Stimulated activated CD8-positive, alpha-beta memory T cell treated with anti-CD3 and anti-CD28 coated beads, Interleukin-12 subunit alpha, Interleukin-12 subunit beta, amount 100 ng/mL, for 24 hours (primary cell): ENCODE measurements around the gene ZHX3.
"Not testable (repeated sequence)": the region's sequence is repeated elsewhere in the genome, so short reads cannot be mapped to it uniquely, and the experiment has no call there.

ENCODE experiments used
- DNase-seq: peaks from one replicate; pipeline ENCODE4 v3.0.0-alpha.2; 2020; ENCODE audit errors: extremely low read depth

ZHX3 gene

DNA sequence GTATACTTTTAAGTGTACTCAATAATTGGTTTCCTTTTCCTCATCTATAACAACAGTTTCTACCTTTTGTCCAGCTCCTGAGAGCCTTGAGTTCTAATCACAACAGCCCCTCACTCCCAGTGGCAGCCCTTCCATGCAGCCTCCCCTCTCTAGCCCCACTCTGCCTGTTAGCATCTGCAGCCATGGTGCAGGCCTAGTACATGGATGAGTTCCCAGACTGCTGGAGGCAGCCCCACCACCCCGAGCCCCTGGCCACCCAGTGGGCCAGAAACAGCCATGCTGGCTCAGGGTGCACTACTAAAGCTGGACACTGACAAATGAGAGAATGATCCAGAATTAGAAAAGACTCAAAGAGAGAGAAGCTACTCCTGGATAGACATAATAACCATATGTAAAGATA lies 13.4 kb upstream of the ZHX3 start:
- DNase-seq, result no peak

DNA sequence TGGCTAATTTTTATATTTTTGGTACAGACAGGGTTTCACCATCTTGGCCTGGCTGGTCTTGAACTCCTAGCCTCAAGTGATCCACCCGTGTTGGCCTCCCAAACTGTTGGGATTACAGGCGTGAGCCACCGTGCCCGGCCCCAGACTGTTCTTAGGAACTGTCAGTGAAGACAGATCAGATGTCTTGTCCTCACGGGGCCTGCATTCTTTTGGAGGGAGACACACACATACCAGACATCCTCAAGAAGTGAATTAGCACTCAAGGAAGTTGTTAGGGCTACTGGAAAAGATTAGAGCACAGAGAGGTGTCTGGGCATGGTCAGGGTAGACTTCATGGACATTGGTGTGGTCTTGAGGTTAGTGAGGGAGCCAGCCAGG lies 12.8 kb upstream of the ZHX3 start:
- DNase-seq, result no peak

DNA sequence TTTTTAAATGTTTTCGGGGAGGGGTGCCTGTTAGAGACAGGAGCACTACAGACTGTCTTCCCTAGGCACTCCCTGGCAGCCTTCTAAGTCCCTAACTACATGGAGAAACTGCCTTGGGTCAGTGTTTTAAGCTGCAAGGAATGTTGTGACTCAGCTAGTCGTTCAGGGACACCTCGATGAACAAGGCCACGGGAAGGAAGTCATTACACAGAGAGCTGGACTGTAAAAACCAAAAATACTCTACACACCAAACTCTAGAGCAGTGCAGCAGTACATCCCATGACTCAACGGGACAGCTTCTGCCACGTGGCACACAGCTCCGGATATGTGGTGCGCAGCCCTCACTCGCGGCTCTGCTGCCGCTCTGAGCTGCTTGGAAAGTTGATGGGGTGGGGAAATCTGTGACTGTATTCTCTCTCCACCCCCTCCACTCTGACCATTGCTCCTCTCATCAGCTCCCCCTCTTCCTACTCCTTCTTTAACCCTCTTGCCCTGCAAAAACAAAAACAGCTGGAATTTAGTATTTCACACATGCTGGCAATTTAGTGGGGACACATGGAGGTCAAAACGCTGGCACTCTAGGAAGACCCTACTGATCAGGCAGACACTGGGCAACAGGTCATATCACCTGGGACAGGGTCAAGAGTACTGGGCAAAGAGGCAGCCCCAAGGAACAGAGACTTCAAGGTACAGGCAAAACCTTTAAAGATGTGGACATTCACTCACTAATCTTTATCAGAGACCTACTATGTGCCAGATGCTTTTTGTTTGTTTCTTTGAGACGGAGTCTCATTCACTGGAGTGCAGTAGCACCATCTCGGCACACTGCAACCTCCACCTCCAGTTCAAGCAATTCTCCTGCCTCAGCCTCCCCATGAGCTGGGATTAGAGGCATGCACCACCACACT lies 12.2 kb upstream of the ZHX3 start:
- DNase-seq, result no peak

- DNase-seq, result no peak
Measured at GRCh38 chr20:41327178-41327577, 9.6 kb upstream of the ZHX3 start.

- DNase-seq, result no peak
Measured at GRCh38 chr20:41320976-41321375, 3.4 kb upstream of the ZHX3 start.

DNA sequence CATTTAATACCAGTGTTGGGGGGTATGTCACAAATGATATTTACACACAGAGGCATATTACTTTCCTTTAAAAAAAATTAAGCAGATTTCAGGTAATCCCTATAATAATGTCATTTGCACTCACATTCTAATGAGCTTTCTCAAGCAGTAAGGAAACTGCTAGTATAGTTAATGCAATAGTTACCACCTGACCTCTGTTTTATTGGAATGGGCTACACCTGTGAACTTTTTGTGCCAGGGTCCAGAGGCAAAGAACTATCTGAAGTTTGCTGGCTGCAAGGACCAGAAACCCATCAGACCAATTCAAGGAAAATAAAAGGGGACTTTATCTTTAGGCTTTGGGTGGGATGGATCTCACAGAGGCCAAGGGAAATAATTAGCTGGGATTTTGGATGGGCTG lies 2.9 kb upstream of the ZHX3 start:
- no peak for DNase-seq

DNA sequence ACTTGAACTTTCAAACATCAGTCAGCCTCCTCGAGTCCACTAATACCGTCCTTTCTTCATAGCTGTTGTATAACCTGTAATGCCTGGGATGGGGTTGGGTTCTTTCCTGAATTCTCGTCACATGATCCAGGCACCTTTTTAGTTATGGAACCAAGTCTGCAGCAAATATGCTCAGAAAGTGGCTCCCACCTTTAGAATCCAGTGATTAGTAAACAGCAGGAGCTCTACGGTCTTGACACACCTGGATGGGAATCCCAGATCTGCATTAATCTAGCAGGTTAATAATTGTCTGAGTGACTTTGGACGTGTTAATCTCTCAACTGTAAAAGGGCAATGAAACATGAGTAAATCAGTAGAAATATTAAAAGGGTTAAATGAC lies 729 bp upstream of the ZHX3 start:
- DNase-seq, result no peak

DNA sequence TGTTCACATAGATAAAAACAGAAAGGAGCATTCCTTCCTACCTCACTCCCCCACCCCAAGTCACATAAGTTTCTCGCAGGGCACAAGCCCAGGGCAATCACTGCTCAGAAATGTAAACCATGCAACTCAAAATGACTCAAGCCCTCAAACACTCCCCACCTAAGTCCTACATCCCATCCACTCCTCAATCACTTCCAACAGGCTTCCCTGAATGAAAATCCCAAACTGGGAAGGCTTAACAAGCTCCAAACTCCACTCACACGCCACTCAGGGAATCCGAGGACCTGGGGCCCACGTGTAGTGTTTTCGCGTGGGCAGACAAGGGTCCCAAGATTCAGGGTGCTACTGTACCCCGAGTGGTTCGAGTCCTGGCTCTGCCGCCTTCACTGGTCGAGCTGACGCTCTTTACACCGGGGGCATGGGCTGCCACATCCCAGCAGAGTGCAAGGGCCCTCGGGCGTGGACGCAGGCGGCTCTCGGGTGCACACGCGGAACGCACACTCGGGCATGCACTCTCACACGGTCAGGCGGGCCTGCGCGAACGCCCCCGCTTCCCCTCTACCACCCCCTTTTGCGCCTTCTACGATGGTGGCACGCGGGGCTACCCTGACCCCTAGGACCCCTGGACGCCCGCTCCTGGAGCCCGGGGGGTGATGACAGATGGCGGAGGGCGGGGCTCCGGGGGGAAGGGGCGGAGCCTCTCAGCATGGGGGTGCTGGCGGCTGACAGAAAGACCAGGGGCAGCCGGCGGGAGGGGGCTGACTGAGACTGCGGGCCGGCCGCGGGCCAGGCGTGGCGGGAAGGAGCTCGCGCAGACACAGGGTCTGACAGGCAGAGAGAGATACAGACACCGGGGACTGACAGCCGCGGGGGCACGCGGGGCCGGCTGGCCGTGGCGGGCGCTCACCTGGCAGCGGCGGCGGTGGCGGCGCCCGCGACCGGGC lies 657 bp downstream of the ZHX3 start:
- DNase-seq, result peak; percentile 47

DNA sequence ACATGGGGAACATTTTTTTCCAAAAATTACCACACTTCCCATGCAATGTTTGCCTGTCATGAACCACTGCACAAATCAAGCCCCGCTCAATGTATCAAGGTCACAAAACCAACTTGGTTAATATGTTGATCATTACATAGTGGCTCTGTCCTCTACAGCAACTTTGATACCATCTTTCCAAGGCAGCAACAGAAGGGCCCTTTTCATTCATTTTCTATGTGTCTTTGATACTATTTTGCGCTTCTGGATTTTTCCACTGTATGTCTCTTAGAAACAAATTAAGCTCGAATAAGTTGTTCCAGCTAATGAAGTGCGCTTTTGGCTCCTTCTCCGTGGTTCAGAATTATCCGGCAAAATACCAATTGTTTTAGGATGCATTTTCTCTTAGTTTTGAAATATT lies 1.5 kb downstream of the ZHX3 start:
- DNase-seq, result no peak

DNA sequence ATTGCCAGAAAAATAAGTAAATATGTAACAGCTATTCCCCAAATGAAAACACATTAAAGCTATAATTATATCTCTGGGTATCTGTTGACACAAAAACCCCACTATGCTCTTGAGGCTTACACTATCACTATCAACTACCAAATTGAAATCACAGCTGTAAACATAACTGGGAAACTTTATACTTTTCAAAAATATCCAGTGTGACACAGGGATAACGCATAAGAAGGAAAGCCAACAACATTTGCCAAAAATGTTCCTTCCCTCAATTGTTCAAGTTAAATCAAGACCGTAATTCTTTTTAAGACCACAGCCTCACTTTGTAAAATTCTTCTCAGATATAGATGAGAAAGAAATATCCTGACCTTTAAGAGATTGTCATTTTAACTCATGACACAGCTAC lies 3.1 kb downstream of the ZHX3 start:
- no peak for DNase-seq

GRCh38 chr20:41312009-41312408 lies 5.5 kb downstream of the ZHX3 start:
- DNase-seq, result not testable (repeated sequence)

GRCh38 chr20:41309817-41310216 lies 7.7 kb downstream of the ZHX3 start:
- DNase-seq, result no peak

GRCh38 chr20:41308726-41309413 lies 8.7 kb downstream of the ZHX3 start:
- no peak for DNase-seq

DNA sequence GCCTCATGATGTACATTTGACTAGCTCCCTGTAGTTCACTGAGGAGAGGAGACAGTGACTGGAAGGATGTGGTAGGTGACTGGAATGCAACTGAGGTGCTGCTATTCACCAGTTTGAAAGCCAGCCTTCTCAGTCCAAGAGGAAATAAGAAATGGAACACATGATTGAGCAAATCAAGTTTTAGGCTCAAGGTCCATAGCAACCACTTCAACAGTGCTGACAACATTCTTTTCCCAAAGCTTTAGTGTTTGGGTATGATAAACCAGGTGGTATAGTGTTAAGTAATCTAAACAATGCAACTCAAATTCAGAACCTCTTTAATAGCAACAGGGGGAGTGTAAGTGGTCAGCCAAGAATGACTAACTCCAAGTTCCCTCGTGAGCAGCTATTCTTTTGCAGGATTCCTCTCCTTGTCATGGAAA lies 9.2 kb downstream of the ZHX3 start:
- DNase-seq, result no peak

GRCh38 chr20:41307021-41307420 lies 10.5 kb downstream of the ZHX3 start:
- DNase-seq, result no peak

DNA sequence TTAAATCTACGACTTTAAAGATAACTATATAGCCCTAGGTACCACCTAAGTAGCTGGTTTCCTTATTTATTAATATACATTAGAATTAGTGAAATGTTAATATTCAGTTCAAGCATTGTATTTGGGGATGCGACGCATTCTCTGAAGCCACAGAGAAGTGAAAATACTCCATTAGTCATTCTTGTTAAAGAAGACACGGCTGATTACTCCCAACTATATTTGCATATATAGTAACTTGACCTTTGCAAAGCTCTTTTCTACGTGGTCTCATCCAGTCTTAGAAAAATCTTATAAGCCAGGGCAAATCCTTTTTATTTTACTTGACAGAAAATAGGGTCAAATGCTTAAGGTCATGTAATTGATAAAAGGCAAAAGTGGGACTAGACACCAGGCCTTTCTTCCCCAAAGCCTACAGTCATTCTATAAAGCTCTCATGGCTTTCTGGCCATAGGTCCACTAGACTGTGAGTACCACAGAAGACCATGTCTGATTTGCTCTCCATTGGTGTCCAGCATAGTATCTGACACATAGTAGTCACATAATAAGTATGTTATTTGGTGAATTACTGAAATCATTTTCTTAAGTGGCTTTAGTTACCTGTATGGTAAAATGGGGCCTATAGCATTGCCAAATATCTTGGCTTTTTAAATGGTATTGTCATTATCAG lies 11.3 kb downstream of the ZHX3 start:
- DNase-seq, result no peak

GRCh38 chr20:41304424-41305079 lies 13.0 kb downstream of the ZHX3 start:
- DNase-seq, result no peak

- no peak for DNase-seq
Measured at GRCh38 chr20:41304002-41304401, 13.5 kb downstream of the ZHX3 start.

DNA sequence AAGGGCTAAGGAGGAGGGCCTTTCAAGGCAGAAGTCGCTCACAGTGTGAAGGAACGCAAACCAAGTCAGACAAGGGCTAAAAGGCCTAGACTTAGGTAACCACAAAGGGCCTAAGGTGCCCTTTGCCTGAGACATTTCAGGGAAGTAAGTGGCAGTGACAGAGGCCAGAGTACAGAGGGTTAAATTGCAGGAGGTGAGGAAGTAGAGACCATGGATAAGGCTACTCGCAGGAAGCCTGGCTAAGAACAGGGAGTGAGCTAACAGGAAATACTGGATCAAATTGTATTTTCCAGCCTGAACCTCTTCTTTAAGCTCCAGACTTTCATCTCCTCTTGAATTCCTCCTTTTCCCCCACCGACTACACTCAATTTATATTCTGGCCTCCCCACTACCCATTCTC lies 16.6 kb downstream of the ZHX3 start:
- DNase-seq, result no peak

DNA sequence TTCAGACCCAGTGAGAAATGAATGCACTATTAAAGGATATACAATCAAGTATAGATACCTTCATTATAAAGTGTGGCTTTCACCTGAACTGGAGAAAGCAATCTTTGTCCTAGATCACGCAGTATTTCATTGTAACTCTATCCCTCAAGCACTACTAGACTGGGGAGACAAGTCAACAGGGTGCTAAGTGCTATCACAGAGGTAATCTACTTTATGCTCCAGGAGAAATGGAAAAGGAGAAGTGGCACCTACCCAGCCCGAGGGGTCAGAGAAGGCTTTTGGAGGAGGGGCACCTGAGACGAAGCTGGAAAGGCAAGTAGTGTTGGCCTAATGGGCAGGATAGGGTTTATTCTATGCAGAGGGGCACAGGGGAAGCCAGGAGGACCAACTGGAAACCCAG lies 17.1 kb downstream of the ZHX3 start:
- no peak for DNase-seq

DNA sequence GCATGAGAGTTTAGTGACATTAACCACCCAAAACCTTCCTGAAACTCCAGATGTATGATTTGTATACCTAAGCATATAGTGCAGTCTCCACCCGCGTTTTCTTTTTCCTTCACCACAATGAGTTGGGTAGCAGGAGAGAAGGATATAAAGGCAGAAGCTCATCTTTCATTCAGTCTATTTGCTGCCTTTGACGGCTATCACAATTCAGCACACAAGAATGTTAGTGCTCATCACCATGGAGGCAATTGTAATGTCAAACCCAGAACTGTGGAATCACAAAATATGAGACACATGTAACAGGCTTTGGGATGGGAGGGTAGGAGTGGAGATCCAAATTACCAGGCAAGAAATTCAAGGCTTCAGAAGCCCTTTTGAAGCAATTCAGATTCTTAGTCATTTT lies 17.6 kb downstream of the ZHX3 start:
- DNase-seq, result no peak
